GM19324 (cell line): ENCODE data around the gene SIK3.

Source experiments
- ATAC-seq: cut with Tn5 transposase; IDR thresholded peaks from one replicate; pipeline ENCODE4 v1.9.1; 2021; ENCODE audit warnings: mild to moderate bottlenecking, moderate library complexity; ENCODE audit not compliant: unreplicated experiment, low FRiP score

The SIK3 gene

GRCh38 chr11:116833816-116834534 is 264.3 kb downstream of the SIK3 start:
- no peak for ATAC-seq

DNA sequence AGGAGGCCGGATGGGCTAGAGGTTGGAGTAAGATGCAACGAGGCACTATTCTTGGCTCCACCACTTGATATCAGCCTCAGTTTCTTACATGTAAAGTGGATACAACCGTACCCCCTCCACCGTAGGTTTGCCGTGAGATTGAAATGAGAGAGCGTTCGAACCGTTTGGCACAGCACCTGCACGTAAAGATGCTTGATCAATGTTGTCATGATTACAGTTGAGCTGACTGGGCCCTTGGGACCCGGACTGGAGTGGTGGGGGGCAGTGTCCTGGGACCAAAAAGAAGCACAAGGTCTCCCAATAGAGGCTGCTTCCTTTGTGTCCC is 264.8 kb downstream of the SIK3 start:
- ATAC-seq = no peak

DNA sequence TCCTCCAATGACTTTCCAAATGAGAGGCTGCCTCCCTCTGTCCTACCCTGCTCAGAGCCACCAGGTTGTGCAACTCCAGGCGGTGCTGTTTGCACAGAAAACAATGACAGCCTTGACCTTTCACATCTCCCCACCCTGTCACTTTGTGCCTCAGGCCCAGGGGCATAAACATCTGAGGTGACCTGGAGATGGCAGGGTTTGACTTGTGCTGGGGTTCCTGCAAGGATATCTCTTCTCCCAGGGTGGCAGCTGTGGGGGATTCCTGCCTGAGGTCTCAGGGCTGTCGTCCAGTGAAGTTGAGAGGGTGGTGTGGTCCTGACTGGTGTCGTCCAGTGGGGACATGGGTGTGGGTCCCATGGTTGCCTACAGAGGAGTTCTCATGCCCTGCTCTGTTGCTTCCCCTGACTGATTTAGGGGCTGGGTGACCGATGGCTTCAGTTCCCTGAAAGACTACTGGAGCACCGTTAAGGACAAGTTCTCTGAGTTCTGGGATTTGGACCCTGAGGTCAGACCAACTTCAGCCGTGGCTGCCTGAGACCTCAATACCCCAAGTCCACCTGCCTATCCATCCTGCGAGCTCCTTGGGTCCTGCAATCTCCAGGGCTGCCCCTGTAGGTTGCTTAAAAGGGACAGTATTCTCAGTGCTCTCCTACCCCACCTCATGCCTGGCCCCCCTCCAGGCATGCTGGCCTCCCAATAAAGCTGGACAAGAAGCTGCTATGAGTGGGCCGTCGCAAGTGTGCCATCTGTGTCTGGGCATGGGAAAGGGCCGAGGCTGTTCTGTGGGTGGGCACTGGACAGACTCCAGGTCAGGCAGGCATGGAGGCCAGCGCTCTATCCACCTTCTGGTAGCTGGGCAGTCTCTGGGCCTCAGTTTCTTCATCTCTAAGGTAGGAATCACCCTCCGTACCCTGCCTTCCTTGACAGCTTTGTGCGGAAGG is 265.6 kb downstream of the SIK3 start:
- no peak for ATAC-seq

DNA sequence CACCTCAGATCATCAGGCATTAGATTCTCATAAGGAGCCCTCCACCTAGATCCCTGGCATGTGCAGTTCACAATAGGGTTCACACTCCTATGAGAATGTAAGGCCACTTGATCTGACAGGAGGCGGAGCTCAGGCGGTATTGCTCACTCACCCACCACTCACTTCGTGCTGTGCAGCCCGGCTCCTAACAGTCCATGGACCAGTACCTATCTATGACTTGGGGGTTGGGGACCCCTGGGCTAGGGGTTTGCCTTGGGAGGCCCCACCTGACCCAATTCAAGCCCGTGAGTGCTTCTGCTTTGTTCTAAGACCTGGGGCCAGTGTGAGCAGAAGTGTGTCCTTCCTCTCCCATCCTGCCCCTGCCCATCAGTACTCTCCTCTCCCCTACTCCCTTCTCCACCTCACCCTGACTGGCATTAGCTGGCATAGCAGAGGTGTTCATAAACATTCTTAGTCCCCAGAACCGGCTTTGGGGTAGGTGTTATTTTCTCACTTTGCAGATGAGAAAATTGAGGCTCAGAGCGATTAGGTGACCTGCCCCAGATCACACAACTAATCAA is 266.4 kb downstream of the SIK3 start:
- no peak for ATAC-seq

DNA sequence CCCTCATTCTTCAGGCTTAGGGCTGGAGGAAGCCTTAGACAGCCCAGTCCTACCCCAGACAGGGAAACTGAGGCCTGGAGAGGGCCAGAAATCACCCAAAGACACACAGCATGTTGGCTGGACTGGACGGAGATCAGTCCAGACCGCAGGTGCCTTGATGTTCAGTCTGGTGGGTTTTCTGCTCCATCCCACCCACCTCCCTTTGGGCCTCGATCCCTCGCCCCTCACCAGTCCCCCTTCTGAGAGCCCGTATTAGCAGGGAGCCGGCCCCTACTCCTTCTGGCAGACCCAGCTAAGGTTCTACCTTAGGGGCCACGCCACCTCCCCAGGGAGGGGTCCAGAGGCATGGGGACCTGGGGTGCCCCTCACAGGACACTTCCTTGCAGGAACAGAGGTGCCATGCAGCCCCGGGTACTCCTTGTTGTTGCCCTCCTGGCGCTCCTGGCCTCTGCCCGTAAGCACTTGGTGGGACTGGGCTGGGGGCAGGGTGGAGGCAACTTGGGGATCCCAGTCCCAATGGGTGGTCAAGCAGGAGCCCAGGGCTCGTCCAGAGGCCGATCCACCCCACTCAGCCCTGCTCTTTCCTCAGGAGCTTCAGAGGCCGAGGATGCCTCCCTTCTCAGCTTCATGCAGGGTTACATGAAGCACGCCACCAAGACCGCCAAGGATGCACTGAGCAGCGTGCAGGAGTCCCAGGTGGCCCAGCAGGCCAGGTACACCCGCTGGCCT is 267.9 kb downstream of the SIK3 start:
- no peak for ATAC-seq

DNA sequence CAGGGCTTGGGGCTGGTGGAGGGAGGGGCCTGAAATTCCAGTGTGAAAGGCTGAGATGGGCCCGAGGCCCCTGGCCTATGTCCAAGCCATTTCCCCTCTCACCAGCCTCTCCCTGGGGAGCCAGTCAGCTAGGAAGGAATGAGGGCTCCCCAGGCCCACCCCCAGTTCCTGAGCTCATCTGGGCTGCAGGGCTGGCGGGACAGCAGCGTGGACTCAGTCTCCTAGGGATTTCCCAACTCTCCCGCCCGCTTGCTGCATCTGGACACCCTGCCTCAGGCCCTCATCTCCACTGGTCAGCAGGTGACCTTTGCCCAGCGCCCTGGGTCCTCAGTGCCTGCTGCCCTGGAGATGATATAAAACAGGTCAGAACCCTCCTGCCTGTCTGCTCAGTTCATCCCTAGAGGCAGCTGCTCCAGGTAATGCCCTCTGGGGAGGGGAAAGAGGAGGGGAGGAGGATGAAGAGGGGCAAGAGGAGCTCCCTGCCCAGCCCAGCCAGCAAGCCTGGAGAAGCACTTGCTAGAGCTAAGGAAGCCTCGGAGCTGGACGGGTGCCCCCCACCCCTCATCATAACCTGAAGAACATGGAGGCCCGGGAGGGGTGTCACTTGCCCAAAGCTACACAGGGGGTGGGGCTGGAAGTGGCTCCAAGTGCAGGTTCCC is 268.6 kb downstream of the SIK3 start, which contains the start of gene APOC3:
Gene APOC3, plus strand, starts transcription at position 383 of the 659 bp plus-strand sequence. CDS start 676 bp downstream, outside the sequence.
- ATAC-seq = no peak

DNA sequence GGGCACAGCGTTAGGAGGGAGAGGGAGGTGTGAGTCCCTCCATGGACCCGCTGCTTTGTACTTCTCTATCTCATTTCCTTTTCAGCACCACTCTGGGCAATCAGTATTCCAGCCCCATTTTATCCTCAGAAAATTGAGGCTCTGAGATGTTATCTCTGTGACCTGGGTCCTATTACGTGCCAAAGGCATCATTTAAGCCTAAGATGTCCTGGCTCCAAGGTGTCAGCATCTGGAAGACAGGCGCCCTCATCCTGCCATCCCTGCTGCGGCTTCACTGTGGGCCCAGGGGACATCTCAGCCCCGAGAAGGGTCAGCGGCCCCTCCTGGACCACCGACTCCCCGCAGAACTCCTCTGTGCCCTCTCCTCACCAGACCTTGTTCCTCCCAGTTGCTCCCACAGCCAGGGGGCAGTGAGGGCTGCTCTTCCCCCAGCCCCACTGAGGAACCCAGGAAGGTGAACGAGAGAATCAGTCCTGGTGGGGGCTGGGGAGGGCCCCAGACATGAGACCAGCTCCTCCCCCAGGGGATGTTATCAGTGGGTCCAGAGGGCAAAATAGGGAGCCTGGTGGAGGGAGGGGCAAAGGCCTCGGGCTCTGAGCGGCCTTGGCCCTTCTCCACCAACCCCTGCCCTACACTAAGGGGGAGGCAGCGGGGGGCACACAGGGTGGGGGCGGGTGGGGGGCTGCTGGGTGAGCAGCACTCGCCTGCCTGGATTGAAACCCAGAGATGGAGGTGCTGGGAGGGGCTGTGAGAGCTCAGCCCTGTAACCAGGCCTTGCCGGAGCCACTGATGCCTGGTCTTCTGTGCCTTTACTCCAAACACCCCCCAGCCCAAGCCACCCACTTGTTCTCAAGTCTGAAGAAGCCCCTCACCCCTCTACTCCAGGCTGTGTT is 269.4 kb downstream of the SIK3 start:
- ATAC-seq = no peak

DNA sequence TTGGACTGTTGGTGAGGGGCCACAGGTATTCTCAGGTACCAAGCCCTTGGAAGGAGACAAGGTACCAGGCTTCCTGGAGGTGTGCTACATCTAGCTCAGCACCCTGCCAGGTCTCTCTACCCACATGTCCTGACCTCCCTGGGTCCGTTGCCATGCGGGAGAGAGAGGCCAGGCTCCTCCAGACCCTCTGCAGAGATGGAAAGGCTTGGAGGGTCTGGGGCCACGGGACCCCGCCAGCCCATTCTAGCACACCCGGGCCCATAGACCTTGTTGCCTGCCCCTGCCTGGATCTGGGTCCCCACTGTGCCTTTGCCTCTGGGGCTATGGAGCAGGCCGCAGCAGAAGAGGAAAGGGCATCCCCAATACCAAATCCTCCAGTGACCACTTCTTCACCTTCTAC is 270.8 kb downstream of the SIK3 start:
- no peak for ATAC-seq

DNA sequence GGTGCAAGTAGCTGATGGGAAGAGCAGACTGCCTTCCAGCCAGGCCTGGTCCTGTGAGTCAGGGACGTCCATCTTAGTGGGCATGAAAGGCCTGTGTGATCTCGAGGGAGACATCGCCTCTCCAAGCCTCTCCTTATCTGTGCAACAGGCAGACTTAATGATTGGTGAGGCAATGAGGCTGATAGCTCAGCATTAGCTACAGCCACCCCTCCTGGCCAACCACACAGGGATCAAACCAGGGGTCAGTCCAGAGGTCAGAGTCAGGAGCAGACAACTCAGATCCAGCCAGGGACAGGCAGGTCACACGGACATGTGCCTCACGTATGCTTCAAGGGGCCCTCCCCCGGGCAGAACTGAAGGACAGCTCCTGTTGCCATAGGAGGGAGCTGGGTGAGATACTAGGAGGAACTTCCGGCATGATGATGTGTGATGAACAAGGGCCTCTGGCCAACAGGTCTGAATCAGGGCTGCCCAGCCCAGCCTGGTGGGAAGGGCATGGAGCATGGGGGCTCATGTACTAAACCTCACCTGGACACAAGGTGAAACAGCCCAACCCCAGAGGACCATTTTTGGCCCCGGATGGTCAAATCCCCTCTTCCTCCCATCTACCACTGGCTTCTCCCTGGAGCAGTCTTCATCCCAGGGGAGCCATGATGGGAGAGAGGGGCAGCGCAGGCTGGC is 271.3 kb downstream of the SIK3 start:
- no peak for ATAC-seq

DNA sequence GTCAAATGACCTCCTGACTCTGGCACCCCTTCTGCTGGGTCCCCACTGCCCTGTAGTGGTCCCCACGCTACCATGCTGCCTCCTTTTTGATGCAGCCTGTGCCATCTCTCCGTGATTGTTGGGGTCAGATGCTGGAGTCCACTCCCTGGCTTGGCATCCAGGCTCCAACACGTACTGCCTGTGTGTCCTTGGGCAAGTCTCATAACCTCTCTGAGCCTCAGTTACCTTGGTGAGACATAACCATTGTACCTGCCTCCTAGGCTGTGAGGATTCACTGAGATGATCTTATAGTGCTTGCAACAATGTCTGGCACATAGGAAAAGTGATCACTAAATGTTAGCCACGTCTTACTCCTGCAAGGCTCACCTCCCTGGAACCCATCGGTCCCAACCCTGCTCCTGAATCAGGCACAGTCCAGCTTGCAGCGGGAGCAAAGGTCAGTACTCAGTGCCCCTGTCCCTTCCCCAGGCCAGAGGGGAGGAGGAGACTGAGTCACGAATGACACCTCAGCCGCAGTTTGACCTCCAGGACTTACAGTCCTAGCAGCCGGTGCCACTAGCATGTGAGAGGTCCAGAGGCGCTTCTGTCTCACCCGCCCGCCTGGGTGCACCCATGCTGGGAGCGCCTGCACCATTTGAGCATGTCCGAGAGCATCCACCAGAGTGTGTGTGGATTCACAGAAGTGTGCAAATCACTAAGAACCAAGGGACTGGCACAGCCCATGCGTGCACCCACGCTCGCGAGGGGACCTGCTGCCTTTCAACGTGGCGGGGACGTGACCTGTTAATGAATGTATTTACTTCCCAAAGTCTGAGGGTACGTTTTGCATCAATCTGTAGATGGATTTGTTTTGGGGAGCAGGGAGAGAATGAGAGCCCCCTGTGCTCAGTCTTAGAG is 272.1 kb downstream of the SIK3 start:
- no peak for ATAC-seq

- no peak for ATAC-seq
Measured at GRCh38 chr11:116825434-116825833, 272.8 kb downstream of the SIK3 start.

- ATAC-seq = no peak
Measured at GRCh38 chr11:116823031-116823843, 275.0 kb downstream of the SIK3 start, which contains the start of gene APOA4. TSS of gene APOA4 (minus strand) at chr11:116823304. CDS start at chr11:116823191, 113 bp downstream.

DNA sequence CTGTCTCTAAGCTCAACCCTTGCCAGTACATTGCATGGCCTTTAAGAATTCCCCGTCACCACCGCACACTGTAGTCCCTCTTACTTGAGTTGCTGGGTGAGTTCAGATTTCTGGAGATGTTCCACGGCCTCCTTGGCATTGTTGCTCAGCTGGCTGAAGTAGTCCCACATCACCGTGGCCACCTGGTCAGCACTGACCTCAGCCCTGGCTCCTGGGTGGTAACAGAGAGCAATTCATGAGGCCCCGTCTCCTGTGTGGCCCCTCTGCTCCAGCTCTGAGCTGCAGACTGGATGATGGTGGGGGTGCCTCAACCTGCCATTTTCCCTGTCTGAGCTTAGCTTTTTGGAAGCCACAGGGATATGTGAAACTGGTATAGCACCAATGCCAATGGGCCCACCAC is 275.7 kb downstream of the SIK3 start:
- no peak for ATAC-seq

- ATAC-seq = no peak
Measured at GRCh38 chr11:116821050-116821918, 276.9 kb downstream of the SIK3 start.

DNA sequence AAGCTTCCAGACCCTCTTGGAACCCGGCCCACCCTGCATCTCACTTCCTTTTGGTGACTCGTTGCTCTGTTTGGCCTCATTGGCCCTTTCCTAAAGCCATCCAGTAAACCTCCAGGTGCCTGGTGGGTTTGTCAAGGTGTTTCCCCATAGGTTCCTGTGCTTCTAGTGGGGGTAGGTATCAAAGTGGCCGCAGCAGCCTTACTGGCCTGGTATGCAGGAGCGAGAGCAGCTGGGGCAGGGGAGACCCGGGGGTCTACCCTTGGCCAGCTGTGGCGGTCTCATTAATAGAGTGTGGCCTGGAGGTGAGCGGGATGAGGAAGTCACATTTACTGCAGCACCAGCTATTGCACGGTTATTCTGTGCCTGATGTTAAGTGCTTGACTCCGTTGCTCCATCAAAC is 279.2 kb downstream of the SIK3 start:
- ATAC-seq = no peak

- ATAC-seq = no peak
Measured at GRCh38 chr11:116814502-116814901, 283.7 kb downstream of the SIK3 start.
